GM18519 (cell line): Measurements from ENCODE around the gene NRF1.
A peak's percentile ranks its signal among the peaks of the same experiment; 100 is the strongest.
"Not testable (repeated sequence)": the region's sequence is repeated elsewhere in the genome, so short reads cannot be mapped to it uniquely, and the experiment has no call there.

Experiments
- ATAC-seq: cut with Tn5 transposase; IDR thresholded peaks from one replicate; pipeline ENCODE4 v1.9.1; 2021; ENCODE audit warnings: mild to moderate bottlenecking, moderate library complexity; ENCODE audit not compliant: unreplicated experiment, low FRiP score

Gene NRF1

DNA sequence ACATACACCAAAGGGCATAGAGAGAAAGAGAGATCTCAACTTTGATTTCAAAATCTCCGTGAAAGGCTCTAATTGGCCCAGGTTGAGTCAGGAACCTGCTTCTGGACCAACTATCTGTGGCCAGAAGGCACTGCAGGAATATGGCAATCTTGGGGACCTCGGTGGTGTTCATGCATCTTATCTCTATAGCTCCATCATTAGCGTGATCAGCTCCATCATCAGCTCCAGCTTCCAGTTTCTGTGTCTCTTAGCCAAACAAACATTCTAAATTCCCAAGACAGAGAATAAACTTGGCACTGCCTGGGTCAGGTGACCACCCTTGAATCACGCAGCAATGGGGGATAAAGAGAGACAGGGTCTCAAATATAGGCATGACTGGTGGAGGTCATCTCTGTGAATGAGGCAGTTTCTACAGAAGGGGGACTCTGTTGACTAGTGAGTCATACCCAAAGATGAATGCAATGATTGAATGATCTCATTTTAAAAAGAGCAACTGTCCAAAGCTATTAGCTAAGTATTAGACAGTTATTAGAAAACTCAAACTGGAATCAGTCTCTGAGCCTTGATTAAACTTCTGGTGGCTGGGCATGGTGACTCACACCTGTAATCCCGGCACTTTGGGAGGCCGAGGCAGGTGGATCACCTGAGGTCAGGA, 5.4 kb upstream of the NRF1 start:
- no peak for ATAC-seq

DNA sequence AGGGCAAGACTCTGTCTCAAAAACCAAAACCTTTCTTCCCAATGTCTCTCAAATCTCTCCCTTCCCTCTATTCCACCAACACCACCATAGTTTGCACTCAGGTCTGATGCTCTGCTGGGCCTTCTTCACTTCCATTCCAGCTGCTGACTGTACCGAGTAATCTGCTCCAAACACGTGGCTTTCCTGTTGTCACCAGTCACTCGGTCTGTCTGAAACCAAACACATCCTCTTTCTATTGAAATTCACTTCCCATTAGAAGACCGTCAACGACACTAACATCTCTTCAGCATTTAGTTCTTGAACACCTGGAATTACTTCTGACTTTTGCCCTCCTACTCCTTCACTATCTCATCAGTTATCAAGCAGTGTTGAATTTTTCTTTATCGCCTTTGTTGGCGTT, 4.7 kb upstream of the NRF1 start:
- ATAC-seq, result no peak

DNA sequence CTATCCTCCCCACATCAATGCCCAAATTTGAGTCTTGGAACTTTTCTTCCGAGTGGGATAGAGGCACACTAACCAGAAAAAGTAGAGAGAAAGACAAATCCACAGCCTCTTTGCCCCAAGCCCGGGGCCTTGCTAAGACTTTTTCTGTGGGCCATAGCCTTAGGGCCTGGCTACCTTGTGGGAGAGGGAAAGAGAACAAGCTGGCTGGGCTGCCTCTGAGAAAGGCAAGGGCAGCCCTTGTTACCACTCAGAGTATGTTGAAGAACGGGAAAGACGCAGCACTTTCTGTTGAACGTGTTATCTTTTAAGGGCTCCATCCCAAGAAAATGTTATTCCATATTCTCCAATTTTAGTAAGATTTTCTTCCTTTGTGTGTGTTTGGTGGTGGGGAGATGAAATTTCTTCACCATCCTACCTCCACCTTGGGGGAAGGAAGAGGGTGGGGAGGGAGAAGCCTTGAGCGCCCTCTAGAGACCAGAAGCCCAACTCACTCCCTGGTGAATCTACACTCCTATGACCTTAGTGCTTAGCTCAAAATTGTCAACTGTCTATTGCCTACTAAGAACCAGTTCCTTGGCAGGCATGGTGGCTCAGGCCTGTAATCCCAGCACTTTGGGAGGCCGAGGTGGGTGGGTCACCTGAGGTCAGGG, 3.9 kb upstream of the NRF1 start:
- ATAC-seq, result no peak

DNA sequence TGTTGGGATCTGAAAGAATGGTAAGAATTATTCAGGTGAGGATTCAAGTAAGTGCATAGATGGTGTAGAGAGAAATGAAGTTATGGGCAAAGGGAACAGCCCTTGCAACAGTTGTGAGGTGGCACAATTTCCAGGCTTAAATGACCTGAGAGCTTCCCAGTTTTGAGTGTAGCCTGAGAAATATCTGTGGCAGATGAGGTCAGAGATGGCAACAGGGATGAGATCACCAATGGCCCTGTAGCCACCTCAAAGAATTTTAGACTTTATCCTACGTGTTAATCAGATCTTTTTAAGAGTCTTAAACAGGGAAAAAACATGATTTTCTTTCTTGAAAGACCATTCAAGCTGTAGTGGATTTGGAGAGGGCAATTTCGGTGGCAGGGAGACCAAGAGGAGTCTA, 1.9 kb upstream of the NRF1 start:
- no peak for ATAC-seq

DNA sequence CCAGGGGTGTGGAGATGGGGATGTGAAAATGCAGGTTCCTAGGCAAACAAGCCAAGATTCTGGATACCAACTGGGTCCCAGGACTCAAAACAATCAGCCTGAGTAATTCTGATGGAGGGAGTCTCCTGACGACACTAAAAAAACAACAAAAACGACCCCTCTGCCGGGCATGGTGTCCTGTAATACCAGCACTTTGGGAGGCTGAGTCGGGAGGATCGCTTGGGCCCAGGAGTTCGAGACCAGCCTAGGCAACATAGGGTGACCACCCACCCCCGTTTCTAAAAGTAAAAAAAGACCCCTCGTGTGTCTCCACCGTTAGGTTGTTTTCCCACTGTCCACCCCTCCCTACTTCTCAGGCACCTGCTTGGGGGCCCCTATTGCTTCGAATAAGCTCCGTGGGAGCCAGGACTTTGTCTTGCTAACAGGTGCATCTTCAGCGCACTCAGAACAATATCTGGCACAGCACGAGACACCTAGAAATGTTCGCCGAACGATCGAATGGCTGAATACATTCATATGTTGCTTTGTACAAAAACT, 743 bp upstream of the NRF1 start:
- ATAC-seq, result no peak

DNA sequence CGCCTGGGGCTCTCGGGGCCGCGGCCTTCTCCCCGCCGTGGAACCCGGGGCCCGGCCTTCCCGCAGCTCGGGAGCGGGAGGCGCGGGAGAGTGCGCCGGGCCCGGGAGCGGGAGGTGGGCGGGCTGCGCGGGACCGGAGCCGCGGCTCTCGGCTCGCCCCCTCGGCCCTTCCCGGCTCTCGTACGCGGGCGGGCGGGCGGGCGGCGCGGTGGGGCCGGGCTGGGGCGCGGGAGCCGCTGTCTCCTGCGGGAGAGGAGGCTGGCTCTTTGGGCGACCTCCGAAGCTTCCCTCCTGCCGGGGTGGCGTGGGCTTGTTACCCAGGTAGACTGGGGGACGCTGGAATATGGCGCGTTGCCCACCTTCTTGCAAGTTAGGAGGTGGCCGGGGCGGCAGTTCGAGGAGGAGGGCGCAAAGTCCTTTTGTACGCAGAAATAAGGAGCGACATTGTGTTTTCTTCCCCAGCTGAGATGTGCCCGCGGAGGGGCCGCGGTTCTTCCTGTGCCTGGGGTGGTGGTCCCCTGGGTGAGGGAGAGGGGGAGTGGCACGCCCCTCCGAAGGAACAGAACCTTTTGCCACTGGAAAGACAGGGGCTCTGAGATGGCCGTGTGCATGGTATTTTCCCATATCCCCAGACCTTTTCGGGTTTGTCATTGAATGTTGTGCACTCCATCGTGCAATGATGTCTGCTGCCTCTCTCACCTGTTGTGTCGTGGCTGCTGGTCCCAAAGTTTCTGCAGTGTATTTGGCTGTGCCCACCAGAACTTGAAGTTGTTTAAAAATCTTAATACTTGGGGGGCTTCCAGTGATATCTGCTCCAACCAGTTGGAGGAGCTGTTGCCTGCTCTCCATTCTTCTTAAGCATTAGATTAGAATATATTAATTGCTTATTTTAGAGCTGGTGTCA, 844 bp downstream of the NRF1 start:
- ATAC-seq, result no peak

DNA sequence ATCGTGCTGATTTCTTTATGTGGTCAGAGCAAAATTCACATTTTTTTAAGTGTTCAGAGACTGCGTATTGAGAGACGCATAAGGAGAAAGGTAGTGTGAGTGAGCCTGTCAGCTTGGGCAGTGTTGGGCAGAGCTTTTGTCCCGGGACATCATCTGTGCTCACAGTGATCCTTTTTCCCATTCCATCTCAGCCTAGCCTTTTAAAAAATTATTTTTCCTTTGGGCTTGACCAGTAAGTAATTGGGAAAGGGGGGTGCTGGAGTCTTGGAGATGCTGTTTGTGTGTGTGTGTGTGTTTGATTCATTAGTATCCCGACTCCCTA, 1.5 kb downstream of the NRF1 start:
- ATAC-seq, result no peak

DNA sequence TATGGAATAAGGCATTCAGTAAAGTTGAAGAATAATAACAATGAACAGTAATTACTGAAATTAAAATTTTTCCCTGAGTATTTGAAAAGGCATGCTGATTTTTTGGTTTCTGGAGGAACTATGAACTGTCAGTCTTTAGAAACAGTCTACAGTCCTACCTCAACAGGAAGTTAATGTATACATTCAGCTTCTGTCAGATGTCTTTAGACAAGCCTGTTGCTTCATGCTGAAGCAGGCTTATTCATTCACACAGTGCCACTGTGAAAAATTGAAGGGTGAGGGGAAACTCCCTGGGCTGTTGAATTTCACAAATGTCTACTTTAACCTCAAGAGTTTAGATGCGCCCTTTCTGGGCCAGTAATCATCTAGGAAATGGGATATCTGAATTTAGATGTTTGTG, 3.5 kb downstream of the NRF1 start:
- peak; percentile 34 for ATAC-seq

DNA sequence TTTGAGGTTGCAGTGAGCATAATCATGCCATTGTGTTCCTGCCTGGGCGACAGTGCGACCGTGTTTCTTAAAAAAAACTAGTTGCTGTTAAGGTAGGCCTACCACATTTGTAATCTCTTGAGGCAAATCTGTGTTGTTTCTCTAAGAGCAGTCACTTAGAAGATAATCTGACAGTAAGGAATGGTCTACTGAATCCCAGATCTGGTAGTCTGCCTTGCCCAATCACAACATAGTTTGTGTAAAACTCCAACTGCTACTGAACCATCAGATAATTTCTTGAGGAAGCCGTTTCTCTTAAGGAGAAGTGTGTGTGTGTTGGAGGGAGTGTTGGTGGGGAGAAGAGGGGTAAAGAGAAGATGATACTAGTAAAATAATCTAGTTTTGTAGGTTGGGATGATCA, 5.0 kb downstream of the NRF1 start:
- no peak for ATAC-seq

DNA sequence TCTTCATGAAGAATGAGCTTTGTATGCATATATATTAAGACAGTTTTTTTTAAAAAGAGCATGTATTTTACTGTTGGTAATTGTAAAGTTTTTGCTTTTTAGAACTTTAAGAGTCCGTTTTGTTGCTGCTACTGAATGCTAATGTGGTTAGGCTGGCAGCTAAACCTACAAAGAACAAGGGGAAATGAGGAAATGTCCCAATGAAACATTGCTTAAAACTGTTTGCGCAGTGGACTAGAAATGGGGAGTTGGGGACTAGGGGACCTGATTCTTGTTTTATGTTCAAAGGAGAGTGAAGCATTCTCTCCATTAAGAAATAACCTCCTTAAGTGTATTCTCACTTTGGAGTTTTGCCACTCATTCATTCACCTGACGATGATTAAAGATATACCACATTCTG, 5.7 kb downstream of the NRF1 start:
- ATAC-seq, result no peak

DNA sequence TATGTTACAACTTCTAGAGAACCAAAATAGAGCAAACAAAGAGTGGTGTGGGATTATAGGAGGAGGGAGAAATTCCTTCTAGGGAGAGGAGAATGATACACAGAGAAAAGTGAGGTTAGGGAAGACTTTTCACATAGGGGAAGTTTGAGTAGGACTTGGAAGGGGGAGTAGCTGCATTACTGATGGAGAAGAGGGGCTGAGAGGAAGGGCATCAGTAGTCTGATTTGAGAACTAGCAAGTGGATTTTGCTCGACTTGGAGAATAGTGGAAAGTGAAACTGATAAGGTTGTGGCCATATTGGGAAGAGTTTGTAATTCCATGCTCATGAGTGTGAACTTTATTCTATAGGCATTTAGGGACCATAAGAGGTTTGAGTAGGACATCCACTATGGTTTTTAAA, 6.1 kb downstream of the NRF1 start:
- no peak for ATAC-seq

DNA sequence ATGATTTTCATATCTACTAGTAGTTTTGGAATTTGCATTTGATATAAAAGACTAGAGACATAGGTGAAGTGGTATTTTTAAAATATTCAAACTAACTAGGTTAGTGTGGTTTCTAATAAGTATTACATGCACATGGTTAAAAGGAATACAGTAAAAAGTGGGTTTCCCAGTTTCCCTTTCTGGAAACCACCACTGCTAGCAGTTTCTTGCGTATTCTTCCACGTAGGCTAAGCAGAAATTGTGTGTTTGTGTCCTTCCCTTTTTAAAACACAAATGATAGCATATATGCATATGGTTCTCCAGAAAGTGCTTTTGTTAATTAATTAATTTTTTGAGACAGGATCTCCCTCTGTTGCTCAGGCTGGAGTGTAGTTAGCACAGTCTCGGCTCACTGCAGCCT, 15.4 kb downstream of the NRF1 start:
- ATAC-seq, result no peak

DNA sequence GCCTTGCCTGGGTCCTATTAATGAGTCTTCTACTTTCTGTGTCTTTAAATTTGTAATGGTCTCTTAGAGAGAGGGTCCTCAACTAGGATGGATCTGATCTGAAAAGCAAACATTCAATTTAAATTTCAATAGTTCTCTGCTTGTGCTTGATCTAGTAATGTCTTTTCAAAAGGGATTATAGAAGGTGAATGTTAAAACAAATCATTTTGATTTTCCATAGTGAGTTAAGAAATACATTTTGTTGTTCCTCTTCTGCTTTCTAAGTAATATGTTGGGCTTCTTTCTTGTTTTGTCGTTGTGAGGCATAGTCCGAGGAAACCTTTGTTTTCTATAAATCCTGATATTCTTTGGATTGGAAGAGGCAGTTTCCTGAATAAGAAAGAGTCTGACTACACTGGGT, 18.8 kb downstream of the NRF1 start:
- ATAC-seq, result no peak

DNA sequence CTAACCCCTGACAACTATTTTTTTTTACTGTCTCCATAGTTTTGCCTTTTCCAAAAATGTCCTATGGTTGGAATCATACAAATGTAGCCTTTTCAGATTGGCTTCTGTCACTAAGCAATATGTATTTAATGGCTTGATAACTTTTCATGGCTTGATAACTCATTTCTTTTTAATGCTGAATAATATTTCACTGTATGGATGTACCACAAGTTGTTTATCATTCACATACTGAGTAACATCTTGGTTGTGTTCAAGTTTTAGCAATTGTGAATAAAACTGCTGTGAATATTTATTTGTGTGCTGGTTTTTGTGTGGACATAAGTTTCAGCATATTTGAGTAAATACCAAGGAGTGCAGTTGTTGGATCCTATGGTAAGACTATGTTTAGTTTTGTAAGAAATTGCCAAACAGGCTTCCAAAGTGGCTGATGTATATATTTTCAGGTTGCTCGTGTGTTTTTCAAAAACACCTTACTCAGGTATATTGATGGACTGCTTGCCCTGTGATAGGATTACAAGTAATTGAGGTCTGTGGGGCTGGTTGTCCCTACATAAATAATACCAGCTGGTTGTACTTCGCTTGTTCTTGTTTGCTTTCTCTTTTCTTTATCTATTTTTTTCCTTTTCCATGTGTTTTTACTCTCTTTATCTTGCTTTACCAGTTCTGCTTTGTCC, 23.0 kb downstream of the NRF1 start:
- no peak for ATAC-seq

DNA sequence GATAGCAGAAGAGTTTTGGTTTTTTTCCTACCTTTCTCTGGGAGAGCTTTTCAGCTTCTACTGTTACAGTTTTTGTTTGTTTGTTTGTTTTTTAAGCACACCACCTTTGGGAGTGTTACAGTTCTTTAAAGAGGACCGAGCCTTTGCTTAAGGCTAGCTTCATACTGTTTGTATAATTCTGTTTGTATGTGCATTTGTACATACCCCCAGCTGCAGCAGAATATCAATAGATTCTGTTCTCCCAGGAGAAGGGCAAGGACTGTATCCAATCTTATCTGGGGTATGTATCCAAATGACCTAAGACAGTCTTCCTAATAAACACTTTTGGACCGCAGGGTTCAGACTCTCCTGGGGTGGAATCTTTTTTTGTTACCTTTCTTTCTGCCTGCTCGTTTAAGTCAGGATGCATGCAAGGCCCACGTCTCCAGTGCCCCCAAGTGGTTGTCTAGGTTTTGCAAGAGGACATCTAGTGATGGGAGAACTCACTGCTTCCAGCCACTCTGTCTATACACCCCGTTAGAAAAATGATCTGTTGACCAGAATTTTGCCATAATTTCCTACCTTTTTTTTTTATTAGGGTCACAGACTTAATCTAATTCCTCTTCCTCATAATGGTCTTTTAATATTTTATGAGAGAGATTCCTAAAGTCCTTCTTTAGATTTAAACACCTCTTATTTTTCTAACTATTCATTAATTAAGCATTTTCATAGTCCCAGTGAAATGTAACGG, 23.9 kb downstream of the NRF1 start:
- peak; percentile 59 for ATAC-seq

DNA sequence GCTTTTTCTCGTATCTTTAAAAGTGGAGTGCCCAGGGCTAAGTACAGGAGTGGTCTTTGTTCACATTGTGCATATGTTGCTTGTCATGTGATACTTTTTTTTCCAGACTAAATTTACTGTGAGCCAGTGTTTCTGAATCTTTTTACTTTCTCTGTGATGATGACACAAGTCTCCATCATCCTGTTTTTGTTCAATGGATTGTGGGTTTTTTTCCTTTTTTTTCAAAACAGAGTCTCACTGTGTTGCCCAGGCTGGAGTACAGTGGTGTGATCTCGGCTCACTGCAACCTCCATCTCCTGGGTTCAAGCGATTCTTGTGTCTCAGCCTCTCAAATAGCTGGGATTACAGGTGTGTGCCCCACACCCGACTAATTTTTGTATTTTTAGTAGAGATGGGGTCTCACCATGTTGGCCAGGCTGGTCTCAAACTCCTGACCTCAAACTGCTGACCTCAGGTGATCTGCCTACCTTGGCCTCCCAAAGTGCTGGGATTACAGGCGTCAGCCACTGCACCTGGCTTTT, 24.6 kb downstream of the NRF1 start:
- not testable (repeated sequence) for ATAC-seq

DNA sequence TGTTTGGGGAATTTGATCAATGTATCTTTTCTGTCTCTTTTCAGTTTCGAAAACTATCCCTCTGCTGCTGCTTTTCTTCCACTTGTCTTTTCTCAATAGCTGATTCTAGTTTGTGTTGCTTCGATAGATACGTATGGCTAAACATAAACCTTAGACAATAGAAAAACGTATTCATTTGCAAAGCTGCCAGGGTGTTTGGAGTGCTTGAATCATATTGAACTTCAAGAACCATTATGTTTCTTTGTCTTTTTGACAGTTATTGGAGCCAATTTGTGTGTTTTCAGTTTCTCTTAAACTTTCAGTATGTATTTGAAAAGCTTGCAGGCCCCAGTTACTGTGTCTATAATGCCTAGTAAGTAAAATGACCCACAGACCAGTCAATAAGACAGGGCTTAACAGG, 25.1 kb downstream of the NRF1 start:
- no peak for ATAC-seq

DNA sequence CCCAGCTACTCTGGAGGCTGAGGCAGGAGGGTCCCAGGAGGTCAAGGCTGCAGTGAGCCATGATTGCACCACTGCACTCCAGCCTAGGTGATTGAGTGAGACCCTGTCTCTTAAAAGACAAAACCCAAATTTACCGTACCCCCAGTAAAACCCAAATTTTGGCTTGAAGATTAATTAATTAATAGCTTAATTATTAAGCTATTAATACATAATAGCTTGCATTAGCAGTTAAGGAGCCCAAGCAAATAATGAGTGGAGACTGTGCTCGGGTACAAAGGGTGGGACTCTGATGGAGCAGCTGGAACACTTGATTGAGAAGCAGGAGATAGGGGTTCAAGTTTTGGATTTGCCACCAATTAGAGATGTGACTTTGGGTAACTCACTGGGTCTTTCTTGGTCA, 28.9 kb downstream of the NRF1 start:
- no peak for ATAC-seq

DNA sequence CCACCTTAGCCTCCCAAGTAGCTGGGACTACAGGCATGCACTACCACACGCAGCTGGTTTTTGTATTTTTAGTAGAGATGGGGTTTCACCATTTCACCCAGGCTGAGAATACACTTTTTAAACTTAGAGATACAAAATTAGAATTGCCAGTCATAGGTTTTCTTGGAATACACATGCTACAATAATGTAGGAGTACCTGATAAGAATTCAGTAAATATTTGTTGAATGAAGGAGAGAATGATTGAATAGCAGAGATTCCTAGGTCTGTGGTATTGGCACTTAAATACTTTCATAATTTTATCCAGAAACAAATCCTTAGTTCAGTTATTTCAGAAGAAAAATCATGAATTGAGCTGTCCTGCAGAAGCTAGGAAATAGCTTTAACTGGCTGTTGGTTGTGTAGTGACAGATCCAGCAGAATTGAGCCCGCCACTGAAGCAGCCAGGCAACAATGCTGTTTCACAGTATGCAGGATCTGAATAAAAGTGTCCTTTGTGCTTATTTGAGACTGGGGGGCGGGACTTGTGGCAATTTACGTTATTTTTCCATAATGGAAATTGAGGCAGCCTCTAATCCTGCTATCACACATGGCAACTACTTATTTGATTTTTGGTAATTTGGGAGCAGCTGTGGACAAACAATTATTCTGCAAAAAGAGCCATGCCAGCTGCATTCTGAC, 31.5 kb downstream of the NRF1 start:
- ATAC-seq, result no peak
